ENCODE results near the gene IER2.
A peak's percentile ranks its signal among the peaks of the same experiment; 100 is the strongest.
"Not testable (repeated sequence)": the region's sequence is repeated elsewhere in the genome, so short reads cannot be mapped to it uniquely, and the experiment has no call there.

IER2 gene

GRCh38 chr19:13146763-13147563, 3.2 kb upstream of the IER2 start:
- DNase-seq, result no peak

- not testable (repeated sequence) for DNase-seq
These were observed 1.0 kb upstream of the IER2 start for GRCh38 chr19:13149173-13149627.

GRCh38 chr19:13149628-13150186, 504 bp upstream of the IER2 start:
- peak; percentile 54 for DNase-seq

- no peak for DNase-seq
These were observed 857 bp downstream of the IER2 start for GRCh38 chr19:13150931-13151604.

GRCh38 chr19:13151605-13152355, 1.6 kb downstream of the IER2 start:
- DNase-seq, result peak; percentile 96

GRCh38 chr19:13152356-13152973, 2.3 kb downstream of the IER2 start:
- DNase-seq, result peak; percentile 52

DNA sequence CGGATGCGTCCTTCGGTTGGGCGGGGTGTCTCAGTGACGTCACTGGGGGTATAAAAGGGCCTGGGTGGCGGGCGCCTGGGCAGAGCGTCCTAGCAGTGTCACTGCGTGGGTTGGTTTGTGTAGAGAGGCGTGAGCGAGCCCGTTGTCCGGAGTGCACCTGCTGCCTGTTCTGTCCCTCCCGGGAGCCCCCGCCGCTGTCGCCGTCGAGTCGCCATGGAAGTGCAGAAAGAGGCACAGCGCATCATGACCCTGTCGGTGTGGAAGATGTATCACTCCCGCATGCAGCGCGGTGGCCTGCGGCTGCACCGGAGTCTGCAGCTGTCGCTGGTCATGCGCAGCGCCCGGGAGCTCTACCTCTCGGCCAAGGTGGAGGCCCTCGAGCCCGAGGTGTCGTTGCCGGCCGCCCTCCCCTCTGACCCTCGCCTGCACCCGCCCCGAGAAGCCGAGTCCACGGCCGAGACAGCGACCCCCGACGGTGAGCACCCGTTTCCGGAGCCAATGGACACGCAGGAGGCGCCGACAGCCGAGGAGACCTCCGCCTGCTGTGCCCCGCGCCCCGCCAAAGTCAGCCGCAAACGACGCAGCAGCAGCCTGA, 2.9 kb downstream of the IER2 start:
- peak; percentile 92 for DNase-seq

DNA sequence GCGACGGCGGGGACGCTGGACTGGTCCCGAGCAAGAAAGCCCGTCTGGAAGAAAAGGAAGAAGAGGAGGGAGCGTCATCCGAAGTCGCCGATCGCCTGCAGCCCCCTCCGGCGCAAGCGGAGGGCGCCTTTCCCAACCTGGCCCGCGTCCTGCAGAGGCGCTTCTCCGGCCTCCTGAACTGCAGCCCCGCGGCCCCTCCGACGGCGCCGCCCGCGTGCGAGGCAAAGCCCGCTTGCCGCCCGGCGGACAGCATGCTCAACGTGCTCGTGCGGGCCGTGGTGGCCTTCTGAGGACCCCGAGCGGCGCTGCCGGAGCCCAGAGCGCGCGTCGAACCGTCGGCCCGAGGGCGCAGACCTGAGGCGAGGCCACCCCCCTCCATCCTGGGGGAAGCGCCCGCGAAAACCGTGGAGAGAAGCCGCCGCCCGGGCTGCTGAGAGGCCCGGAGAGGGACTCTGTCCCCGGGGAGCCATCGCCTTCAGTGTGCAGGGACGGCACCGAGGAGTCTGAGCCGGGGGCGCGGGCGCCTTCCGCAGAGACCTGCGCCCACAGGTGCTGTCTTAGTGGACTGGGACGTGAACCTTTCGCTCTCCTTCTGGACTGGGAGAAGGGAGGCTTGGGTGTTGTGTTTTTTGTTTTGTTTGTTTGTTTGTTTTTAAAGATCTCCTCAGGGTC, 3.5 kb downstream of the IER2 start:
- DNase-seq, result peak; percentile 32

DNA sequence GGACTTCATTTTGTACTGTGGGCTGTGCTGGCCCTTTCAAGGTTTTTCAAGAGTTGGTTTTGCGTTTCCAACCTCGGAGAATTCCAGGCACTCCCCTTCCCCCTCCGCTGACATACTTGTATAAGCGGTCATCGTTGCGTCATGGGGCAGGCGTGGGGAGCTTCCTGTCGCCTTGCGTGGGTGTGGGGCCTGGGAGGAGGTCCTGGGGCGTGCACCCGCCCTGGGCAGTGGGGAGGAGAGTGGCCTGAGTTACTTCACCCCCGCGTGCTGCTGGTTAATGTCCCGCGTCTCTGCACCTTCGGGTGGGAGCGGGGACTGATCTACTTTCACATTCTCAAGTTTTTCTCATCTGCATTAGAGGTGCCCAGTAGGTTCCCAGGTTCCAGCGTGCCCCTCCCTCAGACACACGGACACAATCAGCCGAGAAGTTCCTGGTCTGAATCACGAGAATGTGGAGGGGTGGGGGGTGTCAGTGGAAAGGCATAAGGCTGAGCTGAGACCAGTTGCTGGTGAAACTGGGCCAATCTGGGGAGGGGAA, 4.1 kb downstream of the IER2 start:
- peak; percentile 27 for DNase-seq

DNA sequence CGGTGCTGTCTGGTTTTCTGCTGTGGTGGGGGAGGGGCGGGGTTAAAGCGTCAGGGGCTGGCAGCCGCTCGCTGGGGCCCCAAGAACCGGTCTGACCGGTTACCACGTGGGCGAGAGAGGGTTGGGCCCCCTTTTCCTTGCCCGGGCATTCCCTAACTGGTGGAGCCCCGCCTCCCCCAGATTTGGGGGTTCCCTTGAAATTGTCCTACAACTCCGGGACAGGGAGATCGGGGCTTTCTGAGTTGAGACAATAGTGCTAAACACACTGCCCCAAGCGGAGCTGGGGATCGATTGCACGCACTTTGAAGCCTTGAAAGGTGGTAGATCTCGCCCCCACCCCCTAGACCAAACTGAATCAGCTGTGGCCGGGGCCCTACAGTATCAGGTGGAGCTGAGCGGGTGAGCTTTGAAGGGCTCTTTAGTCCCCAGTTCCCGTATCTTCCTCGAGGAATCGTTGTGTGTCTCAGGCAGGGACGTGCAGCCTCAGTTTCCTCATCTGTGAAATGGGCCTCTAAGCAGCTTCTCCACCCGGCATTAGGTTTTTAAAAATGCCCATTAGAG, 4.8 kb downstream of the IER2 start:
- DNase-seq, result peak; percentile 58

DNA sequence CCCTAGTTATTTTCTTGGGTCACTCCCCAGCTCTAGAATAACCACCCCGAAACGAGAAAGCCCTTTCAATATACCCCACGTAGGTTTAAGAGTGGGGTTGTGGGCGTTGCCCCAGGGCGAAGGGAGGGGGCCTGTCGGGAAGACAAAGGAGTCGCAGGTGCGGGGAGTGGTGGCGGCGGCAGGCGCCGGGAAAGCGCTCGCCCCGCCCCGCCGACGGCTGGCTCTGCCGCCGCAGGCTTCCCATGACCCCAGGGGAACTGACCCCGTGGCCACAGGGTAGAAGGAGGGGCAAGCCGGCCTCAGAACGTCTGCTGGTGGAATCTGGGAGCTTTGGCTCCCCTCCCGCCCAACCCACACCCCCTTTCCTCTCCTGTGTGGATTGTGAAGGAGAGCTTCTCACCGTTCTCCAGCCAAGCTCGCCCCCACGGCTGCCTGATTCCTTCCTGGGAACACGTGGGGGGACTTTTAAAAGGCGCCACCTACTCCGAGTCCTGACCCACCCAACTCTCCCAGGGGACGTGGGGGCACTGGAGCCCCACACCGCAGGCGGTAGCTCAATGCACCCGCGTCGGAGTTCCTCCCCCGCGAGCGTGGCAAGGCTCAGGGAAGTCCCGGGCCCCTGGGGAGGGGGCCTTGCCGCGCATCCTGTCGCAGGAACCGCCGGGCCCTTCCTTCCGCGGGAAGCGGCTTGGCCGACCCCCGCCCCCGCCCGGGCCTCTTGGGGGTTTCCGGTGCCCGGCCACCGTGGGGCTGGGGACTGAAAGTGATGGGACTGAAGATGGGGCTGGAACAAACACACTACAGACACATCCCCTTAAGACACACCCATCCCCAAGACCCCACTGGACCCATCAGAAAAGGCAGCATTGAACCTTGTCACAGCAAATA, 5.5 kb downstream of the IER2 start:
- no peak for DNase-seq

- DNase-seq, result no peak
These were observed 9.5 kb downstream of the IER2 start for GRCh38 chr19:13159713-13160112.

DNA sequence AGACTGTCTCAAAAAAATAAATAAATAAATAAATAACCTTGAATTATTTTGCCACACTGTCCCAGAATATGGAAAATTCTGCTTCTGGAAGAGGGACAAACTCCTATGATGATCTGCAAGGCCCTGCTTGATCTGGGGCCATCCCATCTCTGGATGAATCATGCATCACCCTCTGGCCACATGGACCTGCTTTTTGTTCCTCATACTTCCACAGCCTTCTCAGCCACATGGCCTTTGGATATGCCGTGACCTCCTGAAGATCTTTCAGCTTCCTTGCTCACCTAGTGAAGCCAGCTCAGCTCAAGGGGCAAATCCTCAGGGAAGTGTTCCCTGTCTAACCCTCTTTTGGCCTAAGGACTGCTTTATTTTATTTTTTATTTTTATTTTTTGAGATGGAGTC, 10.3 kb downstream of the IER2 start:
- DNase-seq, result no peak

DNA sequence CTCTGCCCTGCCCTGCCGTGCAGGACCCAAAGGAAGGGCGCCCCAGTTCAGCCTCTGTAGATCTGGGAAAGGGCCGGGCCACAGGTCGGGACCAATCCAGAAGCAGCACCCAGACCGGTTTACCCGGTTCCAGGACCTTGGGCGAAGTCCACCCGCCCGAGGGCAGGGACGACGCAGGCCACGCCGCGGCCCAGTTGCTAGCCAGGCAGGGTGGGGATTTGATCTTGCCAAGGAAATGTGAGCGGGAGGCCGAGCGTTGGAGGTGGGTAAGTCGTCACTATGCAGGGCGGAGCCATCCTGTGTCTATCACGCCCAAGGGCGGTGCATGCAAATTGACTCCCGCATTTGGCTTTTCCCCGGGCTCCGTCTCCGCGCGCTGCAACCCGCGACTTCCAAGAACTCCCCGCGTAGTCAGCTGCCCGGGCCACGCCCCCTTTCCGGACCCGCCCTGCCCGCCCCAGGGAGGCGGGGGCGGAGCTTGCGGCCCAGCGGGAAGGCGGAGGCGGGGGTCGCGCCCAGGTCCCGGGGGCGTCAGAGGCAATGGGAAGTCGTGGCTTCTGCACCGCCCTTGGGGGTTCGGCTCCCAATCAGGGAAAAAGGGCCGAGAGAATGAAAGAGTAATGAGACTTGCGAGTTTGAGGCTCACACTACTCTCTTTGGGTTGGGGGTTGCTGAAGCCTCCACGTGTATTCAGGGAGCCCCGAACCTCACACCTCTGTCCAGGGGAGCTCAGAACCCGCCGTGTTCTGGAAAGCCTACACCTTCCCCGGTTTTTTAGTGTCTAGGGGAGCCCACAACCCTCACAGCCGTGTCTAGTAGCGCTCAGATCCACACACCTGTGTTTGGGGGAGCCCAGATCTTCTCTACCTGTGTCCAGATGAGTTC, 12.8 kb downstream of the IER2 start:
- peak; percentile 86 for DNase-seq

DNA sequence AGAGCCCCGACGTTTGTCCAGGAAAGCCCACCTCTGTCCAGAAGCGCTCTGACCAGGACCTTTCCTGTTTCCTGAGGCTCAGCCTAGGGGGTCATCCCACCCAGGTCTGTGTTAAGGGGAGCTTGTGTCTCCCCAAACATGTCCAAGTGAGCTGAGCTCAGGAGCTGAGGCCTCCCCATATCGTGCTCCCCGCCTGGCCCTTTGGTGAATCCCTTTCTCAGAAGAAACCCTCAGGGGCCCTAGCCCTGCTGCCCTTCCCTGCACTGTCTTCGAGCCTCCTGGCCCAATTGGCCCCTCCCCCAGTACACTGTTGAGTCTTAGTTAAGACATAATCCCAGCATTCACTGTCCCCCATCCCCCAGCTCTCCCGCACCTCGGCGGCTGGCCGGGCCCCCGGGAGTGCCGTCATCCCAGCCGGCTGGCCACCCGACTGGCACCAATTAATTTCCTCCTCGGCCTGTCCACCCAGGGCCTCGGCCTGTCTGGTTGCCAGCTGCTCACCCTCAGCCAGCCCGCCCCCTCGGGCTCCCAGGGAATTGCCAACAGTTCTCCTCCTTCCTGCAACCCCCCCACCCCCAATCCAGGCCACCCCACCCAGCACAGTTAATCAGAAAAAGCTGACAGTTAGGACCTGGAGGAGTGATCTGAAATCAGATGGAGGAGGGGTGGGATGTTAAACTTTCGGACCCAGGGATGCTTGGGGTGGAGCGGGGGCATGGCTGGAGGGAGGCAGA, 13.6 kb downstream of the IER2 start:
- no peak for DNase-seq

DNA sequence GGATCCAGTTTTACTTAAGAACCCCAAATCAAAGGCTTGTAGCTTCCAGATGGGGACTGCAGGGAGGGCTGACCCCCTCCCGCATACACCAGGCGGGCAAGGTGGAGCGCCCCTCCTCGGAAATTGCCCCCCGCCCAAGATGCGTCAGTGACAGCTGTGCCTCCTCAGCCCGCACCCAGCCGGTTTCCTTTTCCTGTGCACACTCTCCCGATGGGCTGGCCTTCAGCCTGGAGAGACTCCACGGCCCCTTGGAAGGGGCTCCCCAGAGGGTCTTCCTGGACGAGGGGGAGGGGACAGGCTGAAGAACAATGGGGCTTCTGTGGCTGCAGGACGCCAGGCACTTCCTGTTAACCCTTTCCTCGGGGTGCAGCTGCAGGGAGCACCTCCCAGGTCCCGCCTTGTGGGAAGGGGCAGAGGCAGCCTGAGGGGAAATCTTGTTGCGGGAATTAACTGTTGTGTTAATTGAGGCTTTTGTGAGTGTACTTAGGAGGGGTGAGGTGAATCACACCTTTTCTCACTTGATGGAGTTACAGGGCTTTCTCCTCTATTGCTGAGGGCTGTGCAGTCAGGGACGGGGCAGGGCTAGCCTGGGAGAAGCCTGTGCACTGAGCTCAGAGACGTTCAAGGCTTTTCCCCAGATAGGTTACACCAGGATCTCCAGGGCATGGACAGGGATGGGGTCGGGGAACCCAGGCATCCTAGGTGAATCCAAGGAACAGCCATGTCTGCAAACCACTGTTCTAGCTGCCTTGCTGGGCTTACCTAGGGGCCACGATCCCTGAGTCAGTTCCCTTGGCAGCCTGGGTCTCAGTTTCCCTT, 14.3 kb downstream of the IER2 start:
- DNase-seq, result peak; percentile 5

Data from NCI-H1105 treated with DMSO at 0.1 percent for 48 hours (cell line).